ENCODE results near the gene CHD9NB. TPM values are rescaled to one million over a fixed set of nuclear protein-coding genes. Genes with fewer than 3 reads are reported as not detected.

CHD9NB gene
- total RNA-seq, 1 donor from 2014 or later: not detected

DNA sequence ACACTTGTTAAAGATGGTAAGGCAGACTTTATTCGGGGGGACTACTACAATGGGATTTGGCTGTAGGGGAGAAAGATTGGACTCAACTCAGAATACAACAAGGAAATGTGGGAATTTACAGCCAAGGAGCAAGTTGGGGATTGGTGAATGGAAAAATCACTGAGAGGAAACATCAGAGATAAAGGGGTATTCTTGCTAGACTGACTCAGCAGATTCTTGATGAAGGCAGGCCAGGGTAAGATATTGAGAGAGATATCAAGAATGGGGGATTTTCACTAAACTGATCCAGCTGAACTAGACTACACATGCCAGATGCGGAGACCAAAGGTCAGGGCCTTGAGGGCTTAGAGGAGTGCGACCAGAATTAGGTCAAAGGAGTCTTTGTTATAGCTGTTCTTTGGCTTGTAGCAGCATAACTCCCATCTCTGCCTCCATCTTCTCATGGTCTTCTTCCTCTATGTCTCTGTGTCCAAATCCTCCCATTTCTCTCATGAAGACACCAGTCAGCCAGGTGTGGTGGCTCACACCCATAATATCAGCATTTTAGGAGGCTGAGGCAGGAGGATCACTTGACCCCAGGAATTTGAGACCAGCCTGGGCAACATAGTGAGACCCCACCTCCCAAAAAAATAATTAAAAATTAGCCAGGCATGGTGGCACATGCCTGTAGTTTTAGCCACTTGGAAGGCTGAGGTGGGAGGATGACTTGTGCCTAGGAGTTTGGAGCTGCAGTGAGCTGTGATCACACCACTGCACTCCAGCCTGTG lies 17.3 kb downstream of the CHD9NB start:
- TF ChIP-seq, protein P1, sequence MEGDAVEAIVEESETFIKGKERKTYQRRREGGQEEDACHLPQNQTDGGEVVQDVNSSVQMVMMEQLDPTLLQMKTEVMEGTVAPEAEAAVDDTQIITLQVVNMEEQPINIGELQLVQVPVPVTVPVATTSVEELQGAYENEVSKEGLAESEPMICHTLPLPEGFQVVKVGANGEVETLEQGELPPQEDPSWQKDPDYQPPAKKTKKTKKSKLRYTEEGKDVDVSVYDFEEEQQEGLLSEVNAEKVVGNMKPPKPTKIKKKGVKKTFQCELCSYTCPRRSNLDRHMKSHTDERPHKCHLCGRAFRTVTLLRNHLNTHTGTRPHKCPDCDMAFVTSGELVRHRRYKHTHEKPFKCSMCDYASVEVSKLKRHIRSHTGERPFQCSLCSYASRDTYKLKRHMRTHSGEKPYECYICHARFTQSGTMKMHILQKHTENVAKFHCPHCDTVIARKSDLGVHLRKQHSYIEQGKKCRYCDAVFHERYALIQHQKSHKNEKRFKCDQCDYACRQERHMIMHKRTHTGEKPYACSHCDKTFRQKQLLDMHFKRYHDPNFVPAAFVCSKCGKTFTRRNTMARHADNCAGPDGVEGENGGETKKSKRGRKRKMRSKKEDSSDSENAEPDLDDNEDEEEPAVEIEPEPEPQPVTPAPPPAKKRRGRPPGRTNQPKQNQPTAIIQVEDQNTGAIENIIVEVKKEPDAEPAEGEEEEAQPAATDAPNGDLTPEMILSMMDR (IDR thresholded peaks at IDR 0.05): no peak
- Mint-ChIP-seq H3K4me1 (no peaks in the 10 kb centered on the region), H3K27ac (no peak overlapping the region), H3K36me3 (ENCODE audit: low read depth) (no peaks in the 10 kb centered on the region), H3K4me3 (no peak overlapping the region), H3K27me3 (peaks cover 25% of the 10 kb centered on the region), H3K9me3 (peaks cover 7% of the 10 kb centered on the region)
- POLR2A ChIA-PET: no interaction called here
- ATAC-seq (ENCODE audit: low read depth) (no peak), DNase-seq (no peak)
- CTCF ChIA-PET: no interaction called here
- intact Hi-C loops (cut with micrococcal nuclease): no loop called here

DNA sequence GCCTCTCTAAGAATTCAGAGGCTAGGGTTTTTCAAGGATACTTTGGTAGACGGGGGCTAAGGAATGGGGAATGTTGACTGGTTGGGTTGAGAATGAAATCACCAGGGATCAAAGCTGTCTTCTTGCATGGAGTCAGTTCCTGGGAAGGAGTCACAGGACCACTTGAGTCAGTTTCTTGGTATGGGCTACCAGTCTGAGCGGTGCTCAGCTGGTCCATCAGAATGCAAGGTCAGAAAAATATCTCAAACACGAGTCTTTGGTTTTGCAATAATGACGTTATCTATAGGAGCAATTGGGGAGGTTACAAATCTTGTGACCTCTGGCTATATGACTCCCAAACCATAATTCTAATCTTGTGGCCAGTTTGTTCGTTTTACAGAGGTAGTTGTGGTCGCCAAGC lies 18.4 kb downstream of the CHD9NB start:
- Mint-ChIP-seq H3K36me3 (ENCODE audit: low read depth) (no peaks in the 10 kb centered on the region), H3K9me3 (peaks cover 7% of the 10 kb centered on the region), H3K4me1 (no peaks in the 10 kb centered on the region), H3K27ac (no peak overlapping the region), H3K27me3 (peaks cover 25% of the 10 kb centered on the region), H3K4me3 (no peak overlapping the region)
- no peak for ATAC-seq (ENCODE audit: low read depth)
- intact Hi-C loops (cut with micrococcal nuclease): no loop called here
- ChIA-PET POLR2A (no interaction called here), CTCF (no interaction called here)
- DNase-seq: no peak
- TF ChIP-seq, protein P1 (IDR thresholded peaks at IDR 0.05): no peak

DNA sequence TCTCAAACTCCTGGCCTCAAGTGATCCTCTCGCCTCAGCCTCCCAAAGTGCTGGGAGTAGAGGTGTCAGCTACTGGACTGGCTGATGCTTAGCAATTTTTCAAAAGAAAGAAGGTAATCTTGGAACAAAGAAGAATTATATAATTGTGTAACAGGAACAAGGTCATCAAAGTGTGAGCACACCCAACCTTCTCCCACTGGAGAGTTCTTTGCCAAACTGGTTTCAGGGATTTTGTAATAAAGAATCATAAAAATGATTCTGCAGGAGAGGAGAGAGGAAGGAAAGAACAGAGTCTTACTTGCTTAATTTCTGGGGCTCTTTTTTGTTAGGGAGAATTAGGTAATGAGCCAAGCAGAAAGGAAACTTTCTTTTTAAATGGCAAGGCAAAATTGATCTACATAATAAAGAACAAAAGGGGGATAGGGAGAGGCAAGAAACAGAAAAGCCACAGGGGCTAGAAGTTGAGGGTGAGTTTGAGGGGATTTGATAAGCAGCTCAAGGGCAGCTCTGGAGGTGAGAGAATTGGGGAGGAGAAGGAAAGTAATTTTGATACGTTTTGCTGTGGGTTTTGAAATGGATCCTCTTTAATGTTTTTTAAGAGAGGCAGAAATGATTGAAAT lies 21.3 kb downstream of the CHD9NB start:
- TF ChIP-seq, protein P1 (IDR thresholded peaks at IDR 0.05): no peak
- Mint-ChIP-seq H3K36me3 (ENCODE audit: low read depth) (no peaks in the 10 kb centered on the region), H3K27ac (no peak overlapping the region), H3K9me3 (peaks cover 9% of the 10 kb centered on the region), H3K4me3 (no peak overlapping the region), H3K27me3 (peaks cover 19% of the 10 kb centered on the region), H3K4me1 (no peaks in the 10 kb centered on the region)
- POLR2A ChIA-PET: no interaction called here
- intact Hi-C loops (cut with micrococcal nuclease): no loop called here
- DNase-seq (no peak), ATAC-seq (ENCODE audit: low read depth) (no peak)
- CTCF ChIA-PET: no interaction called here

DNA sequence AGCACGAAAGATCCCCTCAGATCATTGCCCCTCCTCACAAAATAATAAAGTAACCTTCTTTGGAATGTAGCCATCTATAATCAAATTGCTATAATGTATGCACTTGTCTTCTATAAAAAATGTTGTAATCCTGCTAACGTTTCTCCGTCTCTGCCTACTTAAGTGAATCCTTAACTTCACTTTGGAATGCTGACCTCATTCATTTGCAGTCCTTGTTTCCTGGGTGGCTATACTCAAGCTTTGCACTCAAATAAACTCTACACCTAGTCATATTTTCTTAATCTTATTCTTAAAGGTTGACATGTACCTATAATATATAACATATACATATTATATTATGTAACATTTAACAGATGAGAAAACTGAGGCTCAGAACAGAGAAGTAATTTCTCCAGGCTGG lies 22.7 kb downstream of the CHD9NB start:
- no peak for ATAC-seq (ENCODE audit: low read depth)
- ChIA-PET POLR2A (no interaction called here), CTCF (no interaction called here)
- DNase-seq: no peak
- no peaks in the 10 kb centered on the region for H3K36me3 Mint-ChIP-seq (ENCODE audit: low read depth)
- intact Hi-C loops (cut with micrococcal nuclease): no loop called here
- H3K9me3 Mint-ChIP-seq: peaks cover 9% of the 10 kb centered on the region
- no peak overlapping the region for H3K27ac Mint-ChIP-seq
- no peaks in the 10 kb centered on the region for H3K4me1 Mint-ChIP-seq
- peaks cover 16% of the 10 kb centered on the region for H3K27me3 Mint-ChIP-seq
- TF ChIP-seq, protein P1 (IDR thresholded peaks at IDR 0.05): no peak
- H3K4me3 Mint-ChIP-seq: no peak overlapping the region

DNA sequence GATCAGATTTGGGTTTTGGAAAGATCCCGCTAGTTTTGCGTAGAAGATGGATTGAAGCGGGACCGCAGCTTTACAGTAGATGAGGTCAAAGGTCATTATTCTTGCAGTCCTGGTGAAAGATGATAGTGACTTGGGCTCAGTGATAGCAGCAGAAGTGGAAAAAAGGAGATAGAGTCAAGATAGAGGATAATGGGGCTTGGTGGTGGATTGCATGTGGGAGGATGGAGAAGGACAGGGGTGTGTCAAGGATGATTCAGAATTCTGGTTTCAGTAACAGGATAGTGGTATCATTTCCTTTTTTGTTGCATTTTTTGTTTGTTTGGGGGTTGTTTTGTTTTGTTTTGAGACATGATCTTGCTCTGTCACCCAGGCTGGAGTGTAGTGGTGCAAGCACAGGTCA lies 28.7 kb downstream of the CHD9NB start:
- ChIA-PET CTCF (no interaction called here), POLR2A (no interaction called here)
- Mint-ChIP-seq H3K27ac (no peak overlapping the region), H3K9me3 (peaks cover under 1% of the 10 kb centered on the region), H3K4me1 (no peaks in the 10 kb centered on the region), H3K36me3 (ENCODE audit: low read depth) (no peaks in the 10 kb centered on the region), H3K4me3 (no peak overlapping the region), H3K27me3 (peaks cover 4% of the 10 kb centered on the region)
- ATAC-seq (ENCODE audit: low read depth): no peak
- no peak for DNase-seq
- TF ChIP-seq, protein P1 (IDR thresholded peaks at IDR 0.05): no peak
- intact Hi-C loops (cut with micrococcal nuclease): no loop called here

Measured in activated B cell treated with CpG ODN at 0.5 μM for 24 hours (primary cell).